Stimulated activated CD4-positive, alpha-beta T cell treated with anti-CD3 and anti-CD28 coated beads, TNF-alpha, amount 100 ng/mL, for 24 hours (primary cell): Measurements from ENCODE around the gene PRKAG2.

Experiments
- DNase-seq, 3 experiments: peaks; one replicate each; pipeline ENCODE4 v3.0.0-alpha.2; 2020; ENCODE audit warnings: low read depth in 3 of 3

PRKAG2 gene

DNA sequence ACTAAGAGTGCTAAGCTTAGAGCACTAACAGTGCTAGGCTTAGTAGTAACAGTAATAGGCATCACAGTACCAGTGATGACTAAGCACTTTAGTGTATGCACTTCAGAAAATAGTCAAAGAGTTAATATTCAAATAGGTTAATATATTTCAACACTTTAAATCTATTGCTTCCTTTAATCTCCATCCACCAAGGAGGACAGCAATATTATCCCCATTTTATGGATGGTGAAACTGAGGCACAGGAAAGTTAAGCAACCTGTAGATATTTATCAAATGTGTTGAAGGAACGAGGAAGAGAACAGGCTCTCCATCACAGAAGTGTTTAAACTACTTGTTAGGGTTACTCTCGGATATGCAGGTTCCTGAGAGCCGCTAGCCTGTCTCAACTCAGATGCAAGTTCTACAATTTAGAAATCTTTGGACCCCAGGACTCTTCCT lies 165.5 kb downstream of the PRKAG2 start:
- DNase-seq, result no peak

GRCh38 chr7:151710646-151711434 lies 166.1 kb downstream of the PRKAG2 start:
- DNase-seq, result no peak

- no peak for DNase-seq
Observed at GRCh38 chr7:151710121-151710640, 166.7 kb downstream of the PRKAG2 start.

DNA sequence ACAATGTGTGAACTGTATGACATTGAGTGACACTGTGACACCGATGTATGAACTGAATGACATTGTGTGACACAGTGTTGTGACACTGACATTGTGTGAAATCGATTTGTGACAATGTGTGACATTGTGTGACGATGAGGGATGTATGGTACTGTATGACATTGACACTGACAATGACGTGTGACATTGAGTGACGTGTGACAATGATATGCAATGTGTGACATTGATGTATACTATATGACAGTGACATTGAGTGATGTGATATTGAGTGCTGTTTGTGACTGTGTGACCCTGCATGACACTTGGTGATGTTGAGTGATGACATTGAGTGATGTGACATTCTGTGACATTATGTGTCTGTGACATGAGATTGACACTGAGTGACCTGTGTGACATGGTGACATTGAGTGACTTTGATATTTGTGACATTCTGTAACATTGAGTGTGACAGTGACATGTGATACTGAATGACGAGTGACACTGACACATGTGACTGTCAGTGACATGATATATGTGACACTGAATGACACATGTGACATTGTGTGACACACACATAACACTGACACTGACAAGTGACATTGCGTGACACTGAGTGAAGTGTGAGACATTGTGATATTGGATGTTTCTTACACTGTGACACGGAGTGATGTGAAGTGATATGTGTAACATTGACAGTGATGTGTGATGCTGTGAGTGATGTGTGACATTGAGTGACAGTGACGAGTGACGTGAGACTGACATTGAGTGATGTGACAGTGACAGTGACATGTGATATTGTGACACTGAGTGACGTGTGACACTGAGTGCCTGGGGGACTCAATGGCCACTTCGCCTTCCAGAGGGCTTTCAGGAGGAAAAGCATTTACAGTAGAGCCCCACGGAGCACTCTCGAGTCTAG lies 167.5 kb downstream of the PRKAG2 start:
- no peak for DNase-seq

GRCh38 chr7:151708610-151709009 lies 168.3 kb downstream of the PRKAG2 start:
- no peak for DNase-seq

DNA sequence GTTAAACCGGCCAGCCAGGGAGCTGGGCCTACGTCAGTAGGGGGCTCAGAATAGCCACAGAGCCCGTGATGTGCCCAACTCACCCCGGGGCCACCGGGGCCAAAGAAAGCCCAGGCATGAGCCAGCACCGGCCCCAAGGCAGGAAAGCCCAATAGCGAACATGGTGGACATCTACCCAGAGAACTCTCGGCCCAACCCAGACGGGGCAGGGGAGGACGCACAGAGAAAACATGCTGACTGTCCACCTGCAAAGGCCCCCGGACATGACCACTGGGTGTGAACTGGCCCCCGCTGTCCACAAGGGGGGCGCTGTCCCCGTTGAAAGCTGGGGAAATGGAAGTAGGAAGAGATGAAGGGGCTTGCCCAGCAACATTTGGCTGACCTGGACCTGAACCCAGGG lies 169.2 kb downstream of the PRKAG2 start:
- no peak for DNase-seq

GRCh38 chr7:151707105-151707469 lies 169.8 kb downstream of the PRKAG2 start:
- no peak for DNase-seq

DNA sequence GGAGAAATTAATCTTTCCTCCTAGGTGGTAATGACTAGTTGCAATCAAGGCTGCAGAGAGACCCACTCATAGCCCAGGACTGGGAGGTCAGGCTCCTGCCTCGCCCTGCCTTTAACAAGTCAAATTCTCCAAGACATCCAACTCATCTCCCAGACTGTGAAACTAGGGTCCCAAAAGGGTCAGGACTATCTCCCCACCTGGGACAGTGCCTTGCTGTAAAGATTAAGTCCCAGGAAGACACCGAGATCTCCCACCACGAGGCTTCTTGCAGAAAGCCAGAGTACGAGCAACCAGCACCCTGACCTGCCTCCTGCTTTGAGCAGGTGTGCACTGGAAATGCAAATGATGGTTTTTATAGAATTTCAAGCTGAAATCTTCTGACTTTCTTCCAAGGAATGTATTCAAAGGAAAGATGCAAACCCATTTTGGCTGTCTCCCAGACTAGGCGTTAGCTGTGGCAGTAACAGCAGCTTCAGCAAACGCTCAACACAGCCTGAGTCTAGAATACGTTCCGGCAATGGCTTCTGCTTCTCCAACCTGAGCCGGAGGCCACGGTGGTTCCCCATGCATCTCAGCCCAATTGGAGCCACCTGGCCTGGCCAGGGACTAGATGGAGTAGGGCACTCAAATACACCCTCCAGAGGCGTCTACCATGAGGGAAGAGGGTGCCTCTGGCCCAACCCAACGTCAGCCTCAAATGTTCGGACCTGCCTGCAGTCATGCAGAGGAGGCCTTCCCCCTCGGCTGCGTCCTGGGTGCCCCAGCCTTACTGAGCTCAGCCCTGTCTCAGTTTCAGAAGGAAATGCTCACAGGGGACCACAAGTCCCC lies 170.4 kb downstream of the PRKAG2 start:
- DNase-seq, result no peak

- DNase-seq, result no peak
Observed at GRCh38 chr7:151705636-151706276, 171.2 kb downstream of the PRKAG2 start.

DNA sequence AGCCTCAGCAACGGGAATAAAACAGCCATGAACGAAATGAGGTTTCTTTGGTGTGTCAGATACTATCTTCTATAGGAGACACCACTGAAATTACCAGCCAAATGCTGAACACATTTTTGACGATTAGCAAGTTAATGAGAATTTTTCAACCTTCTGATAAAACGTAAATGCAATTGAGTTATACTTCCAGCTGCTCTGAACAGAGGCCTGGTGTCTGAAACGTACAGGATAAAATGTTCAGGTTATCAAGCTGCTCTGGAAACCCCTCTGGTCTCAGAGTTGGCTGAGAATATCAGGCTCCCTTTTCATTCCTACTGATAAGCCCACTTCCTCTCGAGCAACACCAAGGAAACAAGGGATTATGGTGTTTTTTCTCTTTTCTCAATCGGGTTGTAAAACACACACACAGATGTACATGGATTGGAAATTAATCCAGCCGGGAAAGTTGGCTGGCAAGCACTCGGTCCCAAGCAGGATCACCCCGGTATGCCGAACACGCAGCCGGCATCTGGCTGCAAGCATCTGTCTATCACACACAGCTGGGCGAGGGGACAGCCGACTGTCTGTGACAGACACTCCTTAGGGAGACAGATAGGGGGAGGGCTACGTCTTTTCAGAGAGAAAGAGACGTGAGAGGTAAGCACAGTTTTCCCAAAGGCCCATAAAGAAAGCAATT lies 171.8 kb downstream of the PRKAG2 start:
- no peak for DNase-seq

DNA sequence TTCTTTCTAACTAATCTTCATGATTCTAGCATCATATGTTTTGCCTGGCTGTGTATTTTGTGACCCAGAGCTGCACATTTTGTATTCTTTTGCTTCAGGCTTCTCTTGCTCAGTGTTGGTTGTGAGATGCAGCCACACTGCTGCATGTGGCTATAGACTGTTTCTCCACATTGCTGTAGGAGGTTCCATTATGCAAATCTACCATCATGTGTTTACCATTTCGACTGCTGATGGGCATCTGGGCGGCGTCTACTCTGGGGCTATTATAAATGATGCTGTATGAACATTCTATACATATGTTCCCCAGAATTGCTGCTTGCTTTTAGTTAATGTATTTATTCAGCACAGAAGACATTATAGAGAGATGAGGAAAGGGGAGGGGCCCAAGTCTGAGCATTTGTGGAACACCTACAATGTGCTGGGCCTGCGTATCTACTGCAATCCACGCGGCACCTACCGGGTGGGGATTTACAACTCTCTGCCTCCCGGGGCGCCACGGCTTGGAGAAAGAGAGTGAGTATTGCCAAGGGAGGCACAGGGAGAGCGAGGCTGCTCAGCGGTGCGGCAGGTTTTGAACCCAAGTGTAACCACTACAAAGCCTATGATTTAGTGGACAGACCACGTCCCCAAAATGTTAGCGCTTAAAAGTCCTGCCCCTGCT lies 172.5 kb downstream of the PRKAG2 start:
- DNase-seq, result no peak

DNA sequence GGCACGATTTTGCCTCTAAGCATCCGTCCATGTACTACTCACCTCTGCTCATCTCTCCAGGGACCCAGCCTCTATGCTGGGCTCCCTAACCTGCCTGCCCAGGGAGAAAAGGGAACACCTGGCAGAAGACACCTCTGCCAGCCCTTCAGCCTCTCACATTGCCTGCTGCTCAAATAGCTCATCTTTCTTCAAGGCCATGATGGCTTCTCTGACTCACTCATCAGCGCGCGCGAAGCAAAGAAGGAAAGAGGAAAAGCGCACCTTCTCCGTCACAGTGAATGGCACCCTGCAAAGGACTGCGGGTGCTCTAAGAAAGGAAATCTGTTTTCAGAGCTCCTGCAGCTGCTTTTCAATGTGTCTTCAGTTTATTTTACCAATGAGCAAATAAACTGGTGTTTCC lies 174.0 kb downstream of the PRKAG2 start:
- DNase-seq, result no peak

DNA sequence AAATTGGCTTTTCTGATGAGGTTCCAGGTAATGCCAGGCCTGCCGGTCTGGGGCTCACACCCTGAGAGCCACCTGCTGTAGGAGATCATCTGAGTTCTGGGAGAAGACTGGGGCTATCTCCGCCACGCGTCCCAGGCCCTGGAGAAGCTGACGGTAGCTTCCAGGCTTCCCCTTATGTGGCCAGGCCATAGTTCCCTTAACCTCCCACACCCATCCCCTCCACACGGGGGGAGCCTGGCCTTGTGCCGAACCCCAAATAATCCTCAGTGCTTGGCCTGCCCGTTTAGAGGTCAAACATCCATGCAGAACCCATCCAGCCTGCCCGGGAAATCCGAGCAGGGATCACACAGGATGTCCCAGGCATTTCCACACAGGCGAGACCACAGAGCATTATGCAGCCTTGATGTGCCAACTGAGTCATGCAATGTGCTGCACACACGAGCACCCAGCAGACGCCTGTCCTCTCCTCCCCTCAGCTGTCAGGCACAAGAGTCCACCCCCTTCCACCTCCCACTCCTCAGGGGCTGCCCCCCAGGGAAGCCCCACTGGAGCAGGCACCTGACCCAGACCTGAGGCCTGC lies 176.2 kb downstream of the PRKAG2 start:
- DNase-seq, result no peak

- no peak for DNase-seq
Observed at GRCh38 chr7:151699928-151700319, 177.0 kb downstream of the PRKAG2 start.

GRCh38 chr7:151699147-151699927 lies 177.6 kb downstream of the PRKAG2 start:
- no peak for DNase-seq

DNA sequence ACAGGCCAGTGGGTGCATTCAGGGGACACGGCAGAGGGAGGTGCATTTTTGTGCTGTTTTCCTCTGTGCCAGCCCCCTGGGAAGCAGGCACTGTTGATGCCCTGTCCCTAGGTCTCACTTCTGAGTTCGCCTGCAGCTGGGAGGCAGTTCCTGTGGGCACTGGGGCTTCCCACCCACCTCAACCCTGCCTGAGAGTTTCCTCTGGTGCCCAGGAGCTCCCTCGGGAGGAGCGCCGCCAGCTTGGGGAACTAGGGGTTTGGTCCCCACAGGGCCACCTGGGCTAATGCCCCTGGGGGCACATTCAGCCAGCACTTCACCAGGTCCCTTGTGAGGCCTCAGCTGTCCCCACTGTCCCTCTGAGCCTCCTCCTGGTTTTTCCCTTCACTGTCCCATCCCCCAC lies 179.0 kb downstream of the PRKAG2 start:
- no peak for DNase-seq

GRCh38 chr7:151697515-151697895 lies 179.4 kb downstream of the PRKAG2 start:
- DNase-seq, result no peak

DNA sequence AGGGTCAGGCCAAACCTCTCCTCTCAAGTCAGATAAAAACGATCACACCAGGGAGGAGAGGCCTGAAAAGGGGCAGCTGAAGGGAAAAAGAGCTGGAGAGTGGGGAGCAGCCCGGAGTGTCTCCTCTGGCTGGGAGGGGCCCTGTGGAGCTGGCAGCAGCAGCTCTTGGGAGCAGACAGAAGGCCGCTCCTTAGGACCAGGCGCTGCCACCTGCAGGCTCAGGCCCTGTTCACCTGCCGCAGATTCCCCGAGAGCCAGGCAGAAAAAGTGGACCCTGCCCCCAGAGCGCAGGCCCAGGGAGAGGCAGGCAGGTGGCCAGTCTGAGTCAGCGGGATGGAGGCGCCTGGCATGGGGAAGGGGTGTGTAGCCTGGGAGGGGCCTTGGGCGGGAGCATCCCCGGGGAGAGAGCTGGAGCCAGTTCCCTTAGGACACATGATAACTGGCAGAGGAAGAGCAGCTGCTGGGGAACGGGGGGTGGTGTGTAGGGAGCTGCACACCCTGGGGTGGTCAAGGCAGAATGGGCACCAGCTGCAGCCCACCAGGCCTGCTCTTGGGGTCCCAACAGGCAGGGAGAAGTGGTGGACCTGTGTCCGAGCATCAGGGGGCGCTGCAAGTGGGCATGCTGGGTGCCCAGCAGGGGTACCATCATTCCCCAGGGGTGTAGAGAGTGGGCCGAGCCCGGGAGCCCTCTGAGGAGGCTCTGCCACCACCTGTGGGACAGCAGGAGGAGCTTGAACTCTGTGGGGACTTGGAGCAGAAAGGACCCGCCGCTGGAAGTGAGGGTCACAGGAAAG lies 180.0 kb downstream of the PRKAG2 start:
- DNase-seq, result no peak
